ENCODE results near the gene PLA1A.

- TF ChIP-seq CTCF (IDR thresholded peaks at IDR 0.05): no peak
- TF ChIP-seq EZH2 (IDR thresholded peaks at IDR 0.05; ENCODE audit: borderline replicate concordance, insufficient read depth, low read depth, low read length, poor library complexity, severe bottlenecking): no peak
Observed at GRCh38 chr3:119611664-119612063, 14.0 kb downstream of the PLA1A start.
